A549 (cell line): ENCODE data around the gene C1orf21. TPM values are rescaled to one million over a fixed set of nuclear protein-coding genes. Genes with fewer than 3 reads are reported as not detected.
"Not testable (repeated sequence)": the region's sequence is repeated elsewhere in the genome, so short reads cannot be mapped to it uniquely, and the experiment has no call there.

Experiments
- ATAC-seq, 2 experiments: fragments of 200-7000 bp in 1 of 2; fragments of >200 bp in 1 of 2; cut with Nextera tagmentation in 1 of 2; cut with Tn5 transposase in 1 of 2; 3 replicates each; pipeline versions ENCODE4 v1.8.0 to v1.9.1; 2018 to 2020; ENCODE audit warnings: mild to moderate bottlenecking in 1 of 2, moderate library complexity in 1 of 2
- CTCF ChIA-PET: fragments of 300-600 bp; sonication (Branson Sonifier 250); formaldehyde crosslinking; extraction: SDS; loops from one replicate; lab custom pipeline; 2021; ENCODE audit warnings: antibody characterized with exemption, inconsistent platforms; lab: Yijun Ruan, JAX
- POLR2A ChIA-PET: fragments of 350-600 bp; formaldehyde crosslinking; extraction: SDS; loops from one replicate; lab custom pipeline; 2021; ENCODE audit warnings: antibody characterized with exemption, inconsistent platforms; lab: Yijun Ruan, JAX
- DNase-seq, 2 experiments: peaks; one replicate each; pipeline versions ENCODE4 v3.0.0 to v3.0.0-alpha.2; 2011 to 2016; ENCODE audit warnings: low read depth in 1 of 2, low spot score in 1 of 2
- FAIRE-seq: peaks from 2 replicates; lab custom pipeline; 2011; peaks lifted over from hg19 to GRCh38; lab: Jason Lieb, UNC
- H3K27ac ChIP-seq, 2 experiments: fragments of >200 bp; sonication (Bioruptor Twin); formaldehyde crosslinking; 3 replicates each; pipeline ENCODE4 v1.5.1; 2016 to 2017
- H3K4me1 ChIP-seq: fragments of >200 bp; sonication (Bioruptor Twin); formaldehyde crosslinking; 3 replicates; pipeline ENCODE4 v1.6.1; 2016
- H3K4me2 ChIP-seq: fragments of >200 bp; sonication (Bioruptor Twin); formaldehyde crosslinking; 3 replicates; pipeline ENCODE4 v1.6.1; 2016
- H3K4me3 ChIP-seq: fragments of >200 bp; sonication (Bioruptor Twin); formaldehyde crosslinking; 3 replicates; pipeline ENCODE4 v1.5.1; 2016
- H3K9me3 ChIP-seq: fragments of >200 bp; sonication (Bioruptor Twin); formaldehyde crosslinking; 3 replicates; pipeline ENCODE4 v1.6.1; 2016
- ATOH8 ChIP-seq: fragments of 250-450 bp; sonication (Bioruptor Pico); IDR thresholded peaks from 2 replicates; pipeline ENCODE4 v1.5.0; 2020; ENCODE audit warnings: low read depth, mild to moderate bottlenecking, moderate library complexity
- CBX2 ChIP-seq: fragments of 200-600 bp; sonication (generic); IDR thresholded peaks from 2 replicates; pipeline ENCODE4 v1.6.1; 2016; ENCODE audit warnings: low read depth, mild to moderate bottlenecking, borderline replicate concordance
- CBX8 ChIP-seq: fragments of 200-600 bp; sonication (generic); IDR thresholded peaks from 2 replicates; pipeline ENCODE4 v1.6.1; 2016
- CEBPB ChIP-seq, 2 experiments: fragments of >200 bp in 1 of 2; sonication (Bioruptor Twin) in 1 of 2; formaldehyde crosslinking in 1 of 2; IDR thresholded peaks; 2 replicates each; pipeline ENCODE4 v1.6.1; 2012 to 2016
- ELK1 ChIP-seq: fragments of 150-350 bp; IDR thresholded peaks from 2 replicates; pipeline ENCODE4 v1.6.1; 2014; ENCODE audit warnings: low read depth, mild to moderate bottlenecking, low read length
- EP300 ChIP-seq, 2 experiments: fragments of >200 bp; sonication (Bioruptor Twin); formaldehyde crosslinking; IDR thresholded peaks; 2 replicates in 1 of 2; 3 replicates in 1 of 2; pipeline ENCODE4 v1.6.1; 2016 to 2017
- FOSB ChIP-seq: fragments of 250-450 bp; sonication (Bioruptor Pico); IDR thresholded peaks from 2 replicates; pipeline ENCODE4 v1.5.0; 2020; ENCODE audit warnings: mild to moderate bottlenecking, moderate library complexity
- FOSL2 ChIP-seq, 2 experiments: fragments of 450-650 bp in 1 of 2; fragments of >200 bp in 1 of 2; sonication (Bioruptor Twin) in 1 of 2; formaldehyde crosslinking; IDR thresholded peaks; 2 replicates each; pipeline versions ENCODE4 v1.5.0 to v1.6.1; 2016 to 2020; ENCODE audit warnings: mild to moderate bottlenecking in 1 of 2, moderate library complexity in 1 of 2
- HES2 ChIP-seq: fragments of >200 bp; sonication (Bioruptor Twin); formaldehyde crosslinking; IDR thresholded peaks from 2 replicates; pipeline ENCODE4 v1.6.1; 2016
- HEYL ChIP-seq: fragments of 250-450 bp; sonication (Bioruptor Pico); IDR thresholded peaks from 2 replicates; pipeline ENCODE4 v1.8.0; 2021; ENCODE audit warnings: mild to moderate bottlenecking, moderate library complexity
- HOXA7 ChIP-seq: fragments of 250-450 bp; sonication (Bioruptor Pico); IDR thresholded peaks from 2 replicates; pipeline ENCODE4 v1.5.0; 2020; ENCODE audit warnings: mild to moderate bottlenecking, moderate library complexity
- JUN ChIP-seq, 2 experiments: fragments of >200 bp; sonication (Bioruptor Twin); formaldehyde crosslinking; IDR thresholded peaks; 2 replicates in 1 of 2; 3 replicates in 1 of 2; pipeline ENCODE4 v1.6.1; 2016 to 2017
- JUNB ChIP-seq: fragments of >200 bp; sonication (Bioruptor Twin); formaldehyde crosslinking; IDR thresholded peaks from 2 replicates; pipeline ENCODE4 v1.6.1; 2016
- MAX ChIP-seq: IDR thresholded peaks from 2 replicates; pipeline ENCODE4 v1.6.1; 2012
- MAZ ChIP-seq: fragments of 150-350 bp; IDR thresholded peaks from 2 replicates; pipeline ENCODE4 v1.6.1; 2014; ENCODE audit warnings: antibody characterized with exemption, low read depth, low read length, borderline replicate concordance
- NPAS2 ChIP-seq: fragments of 250-450 bp; sonication (Bioruptor Pico); IDR thresholded peaks from 2 replicates; pipeline ENCODE4 v1.8.0; 2022; ENCODE audit warnings: mild to moderate bottlenecking, moderate library complexity, borderline replicate concordance
- PBX3 ChIP-seq: IDR thresholded peaks from 2 replicates; pipeline ENCODE4 v1.6.1; 2012
- PHF8 ChIP-seq: fragments of 200-600 bp; sonication (generic); IDR thresholded peaks from 2 replicates; pipeline ENCODE4 v1.6.1; 2016; ENCODE audit warnings: low read depth, mild to moderate bottlenecking, antibody characterized with exemption, moderate library complexity, borderline replicate concordance
- POLR2AphosphoS2 ChIP-seq: conservative IDR thresholded peaks from 2 replicates; pipeline ENCODE4 v1.6.1; 2012; ENCODE audit warnings: low read length, improper control_type of control experiment, inconsistent platforms
- RAD21 ChIP-seq, 2 experiments: fragments of >200 bp in 1 of 2; sonication (Bioruptor Twin) in 1 of 2; formaldehyde crosslinking in 1 of 2; IDR thresholded peaks in 1 of 2; conservative IDR thresholded peaks in 1 of 2; 2 replicates in 1 of 2; 3 replicates in 1 of 2; pipeline ENCODE4 v1.6.1; 2012 to 2018; ENCODE audit warnings: inconsistent platforms in 1 of 2
- RNF2 ChIP-seq: fragments of 200-600 bp; sonication (generic); IDR thresholded peaks from 2 replicates; pipeline ENCODE4 v1.6.1; 2016; ENCODE audit warnings: low read depth, mild to moderate bottlenecking, antibody characterized with exemption, moderate library complexity, borderline replicate concordance
- TFCP2L1 ChIP-seq: fragments of 250-450 bp; sonication (Bioruptor Pico); IDR thresholded peaks from 2 replicates; pipeline ENCODE4 v1.5.0; 2021; ENCODE audit warnings: mild to moderate bottlenecking
- USF2 ChIP-seq: fragments of 450-650 bp; IDR thresholded peaks from 2 replicates; pipeline ENCODE4 v1.6.1; 2014; ENCODE audit warnings: antibody characterized with exemption
- ZC3H11A ChIP-seq: fragments of 450-650 bp; IDR thresholded peaks from 2 replicates; pipeline ENCODE4 v1.6.1; 2014; ENCODE audit warnings: antibody characterized with exemption, mild to moderate bottlenecking
- ZNF302 ChIP-seq: fragments of 250-450 bp; sonication (Bioruptor Pico); IDR thresholded peaks from 2 replicates; pipeline ENCODE4 v1.9.0; 2021; ENCODE audit warnings: inconsistent platforms, mild to moderate bottlenecking, moderate library complexity
- WGBS: methylation state at CpG from one replicate; pipeline ENCODE4 v1.1.6; 2017; ENCODE audit errors: missing lambda C conversion rate; 5-methylcytosine and 5-hydroxymethylcytosine counted together
- polyA plus RNA-seq, 4 experiments: library from polyadenylated mRNA; depleted of rRNA in 3 of 4; stranded (reverse); fragments of >200 nt; fragmentation: RNase III in 1 of 4; extraction: RNeasy Plus Mini Kit Qiagen cat#74134 plus additional on column Dnase treatment in 1 of 4; gene quantifications; 2 replicates in 3 of 4; 3 replicates in 1 of 4; pipeline ENCODE4 v1.2.3, GENCODE V29; 2011 to 2017

Gene C1orf21
- polyA plus RNA-seq, 2 of the 4 experiments (the other 2 are of a cell fraction): 11.4 to 11.6 TPM

- H3K4me3 ChIP-seq; FAIRE-seq; POLR2A ChIA-PET; H3K9me3 ChIP-seq; TF ChIP-seq FOSL2 (IDR thresholded peaks at IDR 0.05): not testable (repeated sequence)
- peak in 1 of 2 experiments; percentile 65; a peak in 4 of 6 replicates for ATAC-seq
- peak in 1 of 2 experiments; percentile 20; a peak in 1 of 4 replicates for TF ChIP-seq CEBPB (IDR thresholded peaks at IDR 0.05)
- TF ChIP-seq EP300 (IDR thresholded peaks at IDR 0.05): peak; percentile 26 to 81; a peak in 2 of 5 replicates
- TF ChIP-seq FOSL2 (CRISPR knock-in tag; IDR thresholded peaks at IDR 0.05): peak; percentile 66
- TF ChIP-seq JUNB: peak; percentile 21; the same call in 1 of the 2 replicates
- 0 out of 5 replicates have a peak, but pooled peaks of 1 of the 2 experiments have one; percentile 19 for TF ChIP-seq JUN (IDR thresholded peaks at IDR 0.05)
- whole genome bisulfite sequencing: 57% methylated on average over 5 of the region's 5 CpGs
- Histone ChIP-seq H3K27ac (peak overlapping the region; percentile 56 to 71), H3K4me2 (peak overlapping the region; percentile 27; the same call in 2 of the 3 replicates), H3K4me1 (peaks cover 18% of the 10 kb centered on the region; the same call in 2 of the 3 replicates)
- peak in 1 of 2 experiments; percentile 42 for DNase-seq
- CTCF ChIA-PET: interaction anchor here (1.1 kb wide), 1 partner anchor 16 kb away, joined by 3 read pairs; no protein-coding TSS in a partner anchor
These were observed 225.4 kb downstream of the C1orf21 start for GRCh38 chr1:184612229-184612628.

- Histone ChIP-seq H3K4me3 (no peak overlapping the region), H3K4me2 (no peak overlapping the region), H3K27ac (no peak overlapping the region), H3K4me1 (peaks cover 18% of the 10 kb centered on the region; the same call in 2 of the 3 replicates), H3K9me3 (no peaks in the 10 kb centered on the region)
- no peak for DNase-seq
- TF ChIP-seq CEBPB (IDR thresholded peaks at IDR 0.05) (no peak), NPAS2 (CRISPR knock-in tag) (no peak), MAX (no peak), HOXA7 (CRISPR knock-in tag) (no peak), TFCP2L1 (CRISPR knock-in tag) (no peak), JUN (IDR thresholded peaks at IDR 0.05) (no peak), CBX2 (no peak), RNF2 (no peak), ZNF302 (CRISPR knock-in tag) (no peak), CBX8 (no peak), HES2 (no peak), ELK1 (no peak), FOSB (no peak), HEYL (no peak), RAD21 (conservative IDR thresholded peaks at IDR 0.05 in 1 of 2, IDR thresholded peaks at IDR 0.05 in 1 of 2) (no peak)
- ChIA-PET CTCF (interaction anchor here (1.2 kb wide), 2 partner anchors 8 to 10 kb away, joined by 3 read pairs; no protein-coding TSS in a partner anchor), POLR2A (no interaction called here)
- 81% methylated on average over 7 of the region's 7 CpGs for WGBS
- no peak for FAIRE-seq
- ATAC-seq: no peak
These were observed 227.8 kb downstream of the C1orf21 start for GRCh38 chr1:184614667-184615066.

GRCh38 chr1:184615301-184615700 lies 228.5 kb downstream of the C1orf21 start:
- FAIRE-seq: no peak

More at GRCh38 chr1:184615301-184615700, 228.5 kb downstream of the C1orf21 start:
- Histone ChIP-seq H3K9me3 (no peaks in the 10 kb centered on the region), H3K27ac (peak overlapping the region in 1 of 2 experiments; percentile 32; a peak in 1 of 6 replicates), H3K4me2 (no peak overlapping the region), H3K4me3 (no peak overlapping the region), H3K4me1 (peaks cover 18% of the 10 kb centered on the region; the same call in 2 of the 3 replicates)
- TF ChIP-seq PHF8: no peak
- TF ChIP-seq ATOH8 (CRISPR knock-in tag): no peak
- no peak for TF ChIP-seq EP300 (IDR thresholded peaks at IDR 0.05)
- no peak for TF ChIP-seq NPAS2 (CRISPR knock-in tag)
- no peak for TF ChIP-seq MAZ
- no peak for TF ChIP-seq USF2
- no peak for TF ChIP-seq POLR2AphosphoS2
- TF ChIP-seq ZC3H11A: no peak
- TF ChIP-seq PBX3: no peak
- DNase-seq (no peak), ATAC-seq (no peak)
- ChIA-PET CTCF (interaction anchor here (1.2 kb wide), 2 partner anchors 9 to 11 kb away, joined by 3 read pairs; no protein-coding TSS in a partner anchor), POLR2A (no interaction called here)
- WGBS: 63% methylated on average over 5 of the region's 5 CpGs
